NCI-H345 (cell line): Measurements from ENCODE around the gene DUSP10.

Experiments
- DNase-seq: peaks from one replicate; lab custom pipeline; 2025; lab: John Stamatoyannopoulos, UW

The DUSP10 gene

GRCh38 chr1:221714227-221715152, 27.4 kb downstream of the DUSP10 start:
- DNase-seq, result no peak

GRCh38 chr1:221712776-221713431, 29.0 kb downstream of the DUSP10 start:
- no peak for DNase-seq

GRCh38 chr1:221712198-221712684, 29.6 kb downstream of the DUSP10 start:
- DNase-seq, result no peak

GRCh38 chr1:221711656-221712055, 30.2 kb downstream of the DUSP10 start:
- DNase-seq, result no peak

DNA sequence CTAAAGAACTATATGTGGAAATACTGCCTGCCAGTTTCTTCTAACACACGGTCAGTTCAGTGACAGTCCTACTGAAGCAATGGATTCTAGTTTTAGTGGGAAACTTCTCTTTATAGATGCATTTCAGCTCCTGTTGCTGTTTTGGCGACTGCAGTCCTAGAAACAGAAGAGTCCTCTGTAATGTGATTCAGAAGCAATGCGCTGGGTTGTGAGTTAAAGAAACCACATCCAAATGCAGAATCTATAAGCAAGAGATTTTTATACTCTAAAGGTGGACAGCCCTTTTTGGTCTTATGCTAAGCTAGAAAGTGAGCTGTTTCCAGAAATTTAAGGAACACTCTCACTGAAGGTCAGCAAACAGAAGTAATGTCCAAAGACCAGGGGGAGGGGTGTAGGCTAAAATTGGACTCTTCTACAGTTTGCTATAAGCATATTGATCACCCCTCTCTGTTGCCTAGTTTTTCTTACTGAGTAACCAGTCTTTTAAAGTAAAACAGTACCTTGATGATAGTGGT, 30.8 kb downstream of the DUSP10 start:
- DNase-seq, result no peak

DNA sequence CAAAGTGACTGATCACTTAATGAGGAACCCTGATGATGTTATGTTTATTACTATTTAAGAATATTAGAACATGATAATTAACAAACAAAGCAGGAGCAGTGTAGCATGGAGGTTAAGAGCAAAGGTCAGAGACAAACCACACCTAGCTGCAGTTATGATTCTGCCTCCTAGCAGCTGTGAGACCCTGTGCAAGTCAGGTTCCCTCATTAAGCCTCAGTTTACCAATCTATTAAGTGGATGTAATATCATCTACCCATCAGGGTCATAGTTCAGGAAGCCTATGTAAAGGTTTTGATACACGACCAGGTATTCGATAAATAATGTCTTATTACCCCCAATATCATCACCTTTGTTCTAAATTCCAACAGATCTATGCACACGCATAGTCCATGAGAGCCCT, 32.0 kb downstream of the DUSP10 start:
- DNase-seq, result no peak

- DNase-seq, result peak; percentile 97
Measured at GRCh38 chr1:221708987-221709386, 32.9 kb downstream of the DUSP10 start.

- no peak for DNase-seq
Measured at GRCh38 chr1:221708076-221708571, 33.8 kb downstream of the DUSP10 start.

DNA sequence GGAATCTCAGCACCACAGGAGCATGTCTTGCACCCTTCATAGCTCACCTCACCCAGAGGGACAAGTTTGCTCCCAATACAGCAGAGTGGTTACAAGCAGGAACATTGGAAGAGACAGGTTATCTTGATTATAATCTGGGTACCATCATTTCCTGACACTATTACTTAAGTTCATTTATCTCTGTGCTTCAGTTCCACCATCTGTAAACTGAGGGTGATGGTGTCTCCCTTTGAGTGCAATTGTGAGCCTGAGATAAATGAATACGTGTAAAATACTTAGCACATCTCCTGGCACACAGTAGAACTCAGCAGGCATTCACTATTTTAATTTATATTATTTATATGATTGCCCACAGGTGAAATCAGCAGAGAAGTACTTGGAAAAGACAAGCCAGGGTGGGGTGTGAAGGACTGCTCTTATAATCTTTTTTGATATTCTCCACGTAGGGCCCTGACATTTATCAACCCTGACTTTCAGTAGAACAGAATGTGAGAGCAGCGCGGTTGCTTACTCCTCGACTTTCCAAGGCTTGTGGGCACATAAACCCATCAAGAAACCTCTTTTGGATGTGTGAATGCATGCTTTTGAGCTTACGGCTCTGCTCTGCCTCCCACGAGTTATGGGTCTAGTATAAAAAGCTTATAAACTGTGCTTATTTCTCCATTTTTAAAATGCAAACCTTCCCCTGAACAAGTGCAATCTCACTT, 34.9 kb downstream of the DUSP10 start:
- no peak for DNase-seq

DNA sequence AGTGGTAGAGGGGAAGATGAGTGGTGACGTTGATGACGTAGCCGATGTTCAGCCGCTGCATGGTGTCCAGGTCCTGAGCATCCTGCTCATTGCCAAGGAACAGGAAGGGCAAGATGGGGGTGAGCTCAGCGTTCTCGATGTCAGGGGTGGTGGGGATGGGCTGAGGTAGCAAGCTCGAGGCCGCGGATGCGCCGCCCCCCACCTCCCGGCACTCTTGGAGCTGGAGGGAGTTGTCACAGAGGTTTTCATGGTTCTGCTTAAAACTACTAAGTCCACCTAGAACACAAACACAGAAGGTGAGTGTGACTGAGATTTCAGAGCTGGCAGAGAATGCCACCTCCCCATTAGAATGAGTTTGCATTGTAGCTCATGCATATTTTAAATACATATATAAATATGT, 35.7 kb downstream of the DUSP10 start:
- DNase-seq, result no peak

- DNase-seq, result no peak
Measured at GRCh38 chr1:221704306-221704705, 37.6 kb downstream of the DUSP10 start.

DNA sequence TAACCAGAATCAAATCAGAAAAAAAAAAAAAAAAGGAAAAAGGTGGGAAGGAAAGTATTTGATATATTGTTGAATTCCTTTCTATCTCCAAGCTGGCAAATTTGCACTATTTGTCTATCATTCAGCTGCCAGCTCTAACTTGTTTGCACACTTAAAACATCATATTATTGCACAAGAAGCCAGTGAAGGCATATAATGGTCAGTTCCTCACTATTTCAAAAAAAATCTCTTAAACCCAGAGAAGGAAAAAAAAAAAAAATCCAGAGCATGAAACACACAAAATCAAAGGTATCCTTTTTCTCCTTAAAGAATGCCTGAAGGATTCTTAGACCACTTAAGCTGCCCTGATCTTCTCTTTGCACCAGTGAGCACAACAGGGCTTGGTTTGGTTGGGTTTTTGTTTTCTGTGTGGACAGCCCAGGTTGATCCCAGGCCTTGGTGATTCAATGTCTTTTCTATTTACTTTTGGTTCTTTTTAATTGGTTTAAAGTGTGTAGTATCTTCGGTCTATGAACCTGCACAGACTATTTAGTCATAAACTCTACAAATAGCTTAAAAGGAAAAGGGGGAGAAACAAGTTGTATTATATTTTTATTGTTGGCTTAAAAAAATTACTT, 40.2 kb downstream of the DUSP10 start:
- DNase-seq, result no peak

DNA sequence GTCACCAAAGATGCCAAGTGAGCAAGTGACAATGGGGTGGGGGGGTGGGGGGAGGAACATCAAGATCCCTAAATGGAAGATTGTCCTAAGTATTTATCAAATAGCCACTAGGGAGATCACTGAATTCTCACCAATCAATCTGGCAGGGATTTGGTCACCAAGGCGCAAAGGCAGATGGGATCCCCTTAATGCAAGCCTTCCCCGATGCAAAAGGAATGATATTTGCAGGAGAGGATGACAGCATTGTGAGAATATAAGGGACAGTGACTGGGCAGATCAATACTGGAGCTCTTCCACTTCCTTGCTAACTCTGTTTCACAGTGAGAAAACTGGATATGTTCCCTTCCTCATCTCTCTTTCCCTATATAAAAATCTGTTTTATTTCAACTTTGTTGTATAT, 40.9 kb downstream of the DUSP10 start:
- no peak for DNase-seq

DNA sequence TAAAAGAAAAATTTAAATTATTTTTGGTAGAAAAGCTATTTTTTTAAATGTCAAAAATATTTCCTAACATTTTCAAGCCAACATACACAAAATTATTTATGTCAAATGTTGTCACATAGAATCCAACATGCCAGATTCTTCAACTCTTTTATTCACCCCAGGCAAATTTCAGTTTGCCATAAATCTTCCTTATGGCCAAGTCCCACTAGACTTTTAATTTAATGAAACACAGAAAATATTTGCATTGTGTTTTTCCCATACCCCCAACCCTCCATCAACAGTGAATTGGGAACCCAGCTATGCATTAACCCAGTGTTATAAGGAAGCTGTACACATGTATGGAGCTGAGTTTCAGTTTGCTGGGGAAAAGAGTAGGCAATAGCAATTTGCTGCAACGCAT, 41.4 kb downstream of the DUSP10 start:
- DNase-seq, result no peak

GRCh38 chr1:221699978-221700519, 41.8 kb downstream of the DUSP10 start:
- DNase-seq, result no peak

DNA sequence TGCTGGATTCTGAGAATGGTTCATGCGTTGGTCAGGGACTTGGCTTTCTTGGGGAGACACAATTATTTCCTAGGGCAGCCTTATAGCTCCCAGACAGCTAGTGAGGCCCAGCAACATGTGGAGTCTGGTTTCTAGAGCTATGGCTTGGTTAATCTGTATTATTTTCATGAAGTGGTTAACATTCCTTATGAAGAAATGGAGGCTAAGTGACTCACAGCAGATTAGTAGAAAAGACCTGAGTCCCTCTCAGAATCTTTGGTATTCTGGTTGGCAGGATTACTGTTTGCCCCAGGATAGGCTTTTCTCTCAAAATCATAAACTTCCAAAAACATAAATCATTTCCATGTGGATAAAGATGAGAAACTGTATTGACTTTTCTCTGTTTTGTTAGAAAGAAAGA, 42.3 kb downstream of the DUSP10 start:
- no peak for DNase-seq

DNA sequence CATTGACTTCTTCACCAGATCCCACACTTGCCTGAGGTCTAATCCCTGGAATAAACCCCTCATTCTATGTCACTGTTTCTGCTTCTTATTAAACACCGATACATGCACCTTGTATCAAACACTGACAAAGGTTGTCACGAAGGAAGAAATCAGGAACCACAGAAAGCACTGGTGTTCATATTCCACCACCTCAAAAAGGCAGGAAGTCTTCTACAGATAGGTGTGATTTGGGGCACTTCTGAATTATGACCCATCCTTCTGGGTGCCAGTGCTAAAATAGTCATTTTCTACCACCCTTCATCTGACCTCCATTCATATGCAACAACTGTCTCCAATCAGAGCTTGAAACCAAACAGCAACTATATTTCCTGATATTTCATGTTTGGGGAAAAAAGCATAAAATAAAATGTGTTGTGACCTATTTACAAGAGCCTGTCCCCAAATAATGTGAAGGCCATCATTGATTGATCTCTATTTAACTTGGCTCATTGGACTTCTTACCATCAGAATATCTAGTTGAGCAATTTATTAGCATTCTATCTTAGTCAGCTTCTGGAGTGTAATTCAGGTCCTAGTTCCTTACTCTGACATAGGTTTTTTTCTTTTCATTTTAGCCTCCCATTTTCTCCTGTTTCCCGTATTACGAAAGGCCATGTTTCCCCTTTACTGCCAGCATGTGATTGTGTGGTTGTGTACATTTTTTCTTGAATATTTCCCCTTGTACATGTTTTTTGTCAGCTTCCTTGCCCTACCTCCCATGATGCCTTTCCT, 43.1 kb downstream of the DUSP10 start:
- DNase-seq, result no peak

GRCh38 chr1:221697923-221698425, 43.9 kb downstream of the DUSP10 start:
- DNase-seq, result no peak

GRCh38 chr1:221696718-221697461, 45.0 kb downstream of the DUSP10 start:
- DNase-seq, result no peak

DNA sequence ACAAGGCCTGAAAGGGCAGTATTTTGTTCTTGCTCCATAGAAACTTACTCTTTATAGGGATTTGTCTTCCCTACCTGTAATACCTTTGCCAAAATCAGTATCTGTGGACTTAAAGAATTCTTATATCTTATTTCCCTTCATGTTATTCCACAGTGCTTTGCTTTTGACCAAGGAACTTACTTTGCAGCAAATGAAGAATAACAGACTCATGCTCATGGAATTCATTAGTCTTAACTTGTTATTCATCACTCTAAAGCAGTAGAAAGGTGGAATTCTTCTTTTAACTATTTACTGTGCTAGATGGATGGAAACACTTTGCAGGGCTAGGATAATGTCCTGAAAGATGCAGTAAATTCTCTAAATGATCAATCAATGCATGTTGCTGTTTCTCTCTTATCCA, 45.9 kb downstream of the DUSP10 start:
- DNase-seq, result no peak
